NCI-H1092 (cell line): ENCODE results near the gene COPS7A.

ENCODE experiments used
- DNase-seq: peaks from one replicate; lab custom pipeline; 2025; lab: John Stamatoyannopoulos, UW

The COPS7A gene

GRCh38 chr12:6723607-6724408, at the start of gene COPS7A:
Gene COPS7A (plus strand): TSS chr12:6724046. CDS start chr12:6724657, 611 bp downstream.
- DNase-seq: peak; percentile 97

GRCh38 chr12:6676962-6677361, 46.9 kb upstream of the COPS7A start:
- no peak for DNase-seq

GRCh38 chr12:6684609-6685008, 39.2 kb upstream of the COPS7A start:
- peak; percentile 14 for DNase-seq

GRCh38 chr12:6685814-6686213, 38.0 kb upstream of the COPS7A start:
- no peak for DNase-seq

GRCh38 chr12:6688543-6688998, 35.3 kb upstream of the COPS7A start:
- no peak for DNase-seq

GRCh38 chr12:6688999-6689882, 34.6 kb upstream of the COPS7A start, which contains the start of gene ZNF384:
Gene ZNF384 (minus strand): TSS chr12:6689375. CDS start chr12:6679520, 9,855 bp downstream.
- DNase-seq: peak; percentile 98

- DNase-seq: no peak
These were observed 32.4 kb upstream of the COPS7A start for GRCh38 chr12:6691473-6691872.

- no peak for DNase-seq
These were observed 31.0 kb upstream of the COPS7A start for GRCh38 chr12:6692888-6693287.

GRCh38 chr12:6693832-6694355, 30.0 kb upstream of the COPS7A start:
- DNase-seq: no peak

GRCh38 chr12:6694701-6695100, 29.1 kb upstream of the COPS7A start:
- DNase-seq: no peak

GRCh38 chr12:6695313-6696045, 28.4 kb upstream of the COPS7A start:
- no peak for DNase-seq

GRCh38 chr12:6696690-6697583, 26.9 kb upstream of the COPS7A start:
- DNase-seq: no peak

- DNase-seq: no peak
These were observed 26.1 kb upstream of the COPS7A start for GRCh38 chr12:6697584-6698351.

GRCh38 chr12:6698352-6699046, 25.3 kb upstream of the COPS7A start:
- DNase-seq: no peak

GRCh38 chr12:6699259-6699988, 24.4 kb upstream of the COPS7A start:
- no peak for DNase-seq

- DNase-seq: no peak
These were observed 23.7 kb upstream of the COPS7A start for GRCh38 chr12:6699989-6700645.

GRCh38 chr12:6700646-6701051, 23.2 kb upstream of the COPS7A start, which contains the start of gene PIANP:
Gene PIANP (minus strand): TSS chr12:6700815. CDS start chr12:6698061, 2,754 bp downstream.
- peak; percentile 12 for DNase-seq
